22Rv1 (cell line): ENCODE data around the gene ZNF516.

Experiments
- CTCF ChIP-seq: fragments of 450-650 bp; IDR thresholded peaks from 2 replicates; pipeline ENCODE4 v1.5.1; 2017; ENCODE audit warnings: mild to moderate bottlenecking
- ZFX ChIP-seq: fragments of 450-650 bp; IDR thresholded peaks from 2 replicates; pipeline ENCODE4 v1.6.1; 2017; ENCODE audit warnings: antibody characterized with exemption, borderline replicate concordance

- TF ChIP-seq CTCF = no peak
- TF ChIP-seq ZFX = no peak
Measured at GRCh38 chr18:76430636-76431035, 64.4 kb downstream of the ZNF516 start.
